ENCODE data around the gene PAH. TPM values are rescaled to one million over a fixed set of nuclear protein-coding genes. Genes with fewer than 3 reads are reported as not detected.
A peak's percentile ranks its signal among the peaks of the same experiment; 100 is the strongest.

The PAH gene
- total RNA-seq, 1 donor from 2014 or later, result not detected

GRCh38 chr12:102920271-102920670 is 3.2 kb upstream of the PAH start:
- Mint-ChIP-seq H3K4me1 (peaks cover 9% of the 10 kb centered on the region), H3K27ac (no peak overlapping the region), H3K4me3 (no peak overlapping the region), H3K9me3 (no peaks in the 10 kb centered on the region), H3K36me3 (ENCODE audit: low read depth) (no peaks in the 10 kb centered on the region), H3K27me3 (peaks cover 28% of the 10 kb centered on the region)
- POLR2A ChIA-PET, result no interaction called here
- intact Hi-C loops (cut with micrococcal nuclease), result no loop called here
- DNase-seq (no peak), ATAC-seq (ENCODE audit: low read depth) (no peak)
- TF ChIP-seq, protein P1, sequence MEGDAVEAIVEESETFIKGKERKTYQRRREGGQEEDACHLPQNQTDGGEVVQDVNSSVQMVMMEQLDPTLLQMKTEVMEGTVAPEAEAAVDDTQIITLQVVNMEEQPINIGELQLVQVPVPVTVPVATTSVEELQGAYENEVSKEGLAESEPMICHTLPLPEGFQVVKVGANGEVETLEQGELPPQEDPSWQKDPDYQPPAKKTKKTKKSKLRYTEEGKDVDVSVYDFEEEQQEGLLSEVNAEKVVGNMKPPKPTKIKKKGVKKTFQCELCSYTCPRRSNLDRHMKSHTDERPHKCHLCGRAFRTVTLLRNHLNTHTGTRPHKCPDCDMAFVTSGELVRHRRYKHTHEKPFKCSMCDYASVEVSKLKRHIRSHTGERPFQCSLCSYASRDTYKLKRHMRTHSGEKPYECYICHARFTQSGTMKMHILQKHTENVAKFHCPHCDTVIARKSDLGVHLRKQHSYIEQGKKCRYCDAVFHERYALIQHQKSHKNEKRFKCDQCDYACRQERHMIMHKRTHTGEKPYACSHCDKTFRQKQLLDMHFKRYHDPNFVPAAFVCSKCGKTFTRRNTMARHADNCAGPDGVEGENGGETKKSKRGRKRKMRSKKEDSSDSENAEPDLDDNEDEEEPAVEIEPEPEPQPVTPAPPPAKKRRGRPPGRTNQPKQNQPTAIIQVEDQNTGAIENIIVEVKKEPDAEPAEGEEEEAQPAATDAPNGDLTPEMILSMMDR (IDR thresholded peaks at IDR 0.05), result no peak
- CTCF ChIA-PET, result no interaction called here

GRCh38 chr12:102918840-102919239 is 1.8 kb upstream of the PAH start:
- Mint-ChIP-seq H3K4me3 (no peak overlapping the region), H3K36me3 (ENCODE audit: low read depth) (no peaks in the 10 kb centered on the region), H3K27me3 (peaks cover 25% of the 10 kb centered on the region), H3K27ac (no peak overlapping the region), H3K9me3 (no peaks in the 10 kb centered on the region), H3K4me1 (peaks cover 9% of the 10 kb centered on the region)
- no peak for ATAC-seq (ENCODE audit: low read depth)
- POLR2A ChIA-PET, result no interaction called here
- CTCF ChIA-PET, result no interaction called here
- TF ChIP-seq, protein P1 (IDR thresholded peaks at IDR 0.05), result no peak
- intact Hi-C loops (cut with micrococcal nuclease), result no loop called here
- no peak for DNase-seq

DNA sequence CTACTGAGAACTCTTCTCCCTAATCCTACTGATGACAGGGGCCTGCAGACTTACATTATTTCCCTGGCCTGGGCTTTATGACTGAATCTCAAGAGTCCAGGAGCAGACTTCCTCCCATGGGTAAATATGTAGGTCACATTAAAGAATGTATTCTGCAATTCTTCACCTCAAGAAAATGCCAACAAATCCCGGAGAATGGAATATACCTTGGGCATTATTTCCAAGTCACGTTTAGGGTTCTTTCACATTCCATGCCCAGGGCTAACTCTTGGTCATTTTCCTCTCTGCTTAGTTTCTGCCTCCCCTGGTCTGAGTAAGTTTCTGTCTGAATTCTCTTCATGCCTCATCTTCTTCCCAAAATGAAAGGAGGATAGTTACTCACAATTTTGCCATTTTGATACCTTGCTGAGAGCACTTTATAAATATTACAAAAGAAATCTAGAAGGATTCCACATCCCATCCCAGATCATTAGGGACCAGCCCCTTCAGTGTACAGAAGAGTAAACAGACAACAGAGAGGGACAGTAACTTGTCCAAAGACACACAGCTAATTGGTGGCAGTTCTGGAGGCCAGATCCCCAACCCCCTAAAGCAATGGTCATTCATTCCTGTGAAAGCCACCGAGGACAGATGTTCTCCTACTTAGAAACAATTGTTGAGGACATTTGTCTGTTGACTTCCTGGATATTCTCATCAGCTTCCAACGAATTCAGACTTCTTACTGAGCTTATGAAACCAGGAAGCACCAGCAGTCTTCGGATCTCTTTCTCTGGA is 605 bp downstream of the PAH start:
- TF ChIP-seq, protein P1 (IDR thresholded peaks at IDR 0.05), result no peak
- Mint-ChIP-seq H3K27ac (no peak overlapping the region), H3K4me1 (peaks cover 9% of the 10 kb centered on the region), H3K9me3 (no peaks in the 10 kb centered on the region), H3K36me3 (ENCODE audit: low read depth) (no peaks in the 10 kb centered on the region), H3K27me3 (peaks cover 23% of the 10 kb centered on the region), H3K4me3 (peak overlapping the region; percentile 75)
- POLR2A ChIA-PET, result no interaction called here
- no peak for DNase-seq
- CTCF ChIA-PET, result no interaction called here
- no peak for ATAC-seq (ENCODE audit: low read depth)
- intact Hi-C loops (cut with micrococcal nuclease), result no loop called here

DNA sequence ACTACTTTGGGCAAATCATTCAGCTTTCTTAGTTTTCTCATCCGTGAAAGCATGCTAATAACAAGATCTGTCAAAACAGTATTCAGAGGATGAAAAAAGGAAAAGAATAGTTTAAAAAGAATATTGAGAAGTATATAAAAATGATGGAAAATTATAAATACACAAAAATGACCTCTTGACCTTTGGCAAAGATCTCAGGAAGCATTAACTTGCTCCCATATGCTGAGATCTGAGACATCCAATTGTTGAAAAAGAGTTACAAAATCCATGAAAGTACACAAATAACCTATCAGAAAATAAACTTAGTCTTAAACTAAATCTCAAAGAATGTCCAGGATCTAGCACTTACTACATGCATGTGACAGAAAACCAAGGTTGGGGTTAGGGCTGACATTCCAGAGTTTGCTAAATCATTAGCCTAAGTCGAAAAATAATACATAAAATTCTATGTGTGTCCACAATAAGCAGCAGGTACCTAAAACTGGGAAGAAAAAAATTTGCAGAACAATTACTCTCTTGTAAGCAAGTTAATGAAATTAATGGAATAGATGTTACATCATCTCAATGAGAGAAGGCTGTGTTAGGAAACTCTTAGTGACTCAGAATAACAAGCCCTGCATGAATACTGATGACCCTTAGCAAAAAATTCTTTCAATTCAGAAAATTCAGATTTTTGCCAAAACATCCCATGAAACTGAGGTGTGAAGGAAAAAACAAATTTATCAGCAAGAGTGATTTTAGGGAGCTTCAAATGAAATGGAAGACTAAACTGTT is 3.4 kb downstream of the PAH start:
- ChIA-PET POLR2A (no interaction called here), CTCF (no interaction called here)
- no peak for ATAC-seq (ENCODE audit: low read depth)
- H3K36me3 Mint-ChIP-seq (ENCODE audit: low read depth), result no peaks in the 10 kb centered on the region
- H3K4me3 Mint-ChIP-seq, result no peak overlapping the region
- peaks cover 12% of the 10 kb centered on the region for H3K27me3 Mint-ChIP-seq
- no peak overlapping the region for H3K27ac Mint-ChIP-seq
- peaks cover 9% of the 10 kb centered on the region for H3K4me1 Mint-ChIP-seq
- TF ChIP-seq, protein P1 (IDR thresholded peaks at IDR 0.05), result no peak
- no peaks in the 10 kb centered on the region for H3K9me3 Mint-ChIP-seq
- DNase-seq, result no peak
- intact Hi-C loops (cut with micrococcal nuclease), result no loop called here

DNA sequence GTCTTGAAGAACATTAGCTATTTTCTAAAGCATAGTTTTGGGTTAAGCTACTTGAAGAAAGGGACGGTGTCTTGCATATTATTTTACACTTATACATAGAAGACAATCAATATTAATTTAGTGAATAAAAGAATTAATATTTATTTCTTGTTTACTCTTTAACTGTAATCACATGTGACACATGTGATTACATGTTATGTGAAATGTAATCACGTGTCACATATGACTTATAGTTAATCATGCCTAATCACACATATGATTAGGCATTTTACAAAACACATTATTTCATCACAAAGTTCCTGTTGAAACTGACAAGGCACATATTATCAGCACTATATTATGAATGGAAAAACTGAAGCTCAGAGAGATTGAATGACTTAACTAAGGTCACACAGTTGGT is 4.8 kb downstream of the PAH start:
- ATAC-seq (ENCODE audit: low read depth), result no peak
- CTCF ChIA-PET, result no interaction called here
- no peaks in the 10 kb centered on the region for H3K36me3 Mint-ChIP-seq (ENCODE audit: low read depth)

More for the DNA sequence above, 4.8 kb downstream of the PAH start:
- TF ChIP-seq, protein P1 (IDR thresholded peaks at IDR 0.05), result no peak
- H3K27me3 Mint-ChIP-seq, result peaks cover 9% of the 10 kb centered on the region
- no peak overlapping the region for H3K27ac Mint-ChIP-seq
- peaks cover 2% of the 10 kb centered on the region for H3K4me1 Mint-ChIP-seq
- no peak overlapping the region for H3K4me3 Mint-ChIP-seq
- POLR2A ChIA-PET, result no interaction called here
- no peak for DNase-seq
- intact Hi-C loops (cut with micrococcal nuclease), result no loop called here
- no peaks in the 10 kb centered on the region for H3K9me3 Mint-ChIP-seq

Data from activated B cell treated with CpG ODN at 0.5 μM for 24 hours (primary cell).